A673 (cell line): Measurements from ENCODE around the gene SETD4. TPM values are rescaled to one million over a fixed set of nuclear protein-coding genes. Genes with fewer than 3 reads are reported as not detected.

Experiments
- Bru-seq: library from RNA; stranded (reverse); fragments of 400-500 nt; gene quantifications from one replicate; lab custom pipeline; 2021; lab: Mats Ljungman, UMichigan
- BruChase-seq, 2 experiments: library from RNA; stranded (reverse); fragments of 400-500 nt; gene quantifications; one replicate each; lab custom pipeline; 2021; lab: Mats Ljungman, UMichigan
- BruUV-seq: library from RNA; stranded (reverse); fragments of 400-500 nt; replicated peaks from 2 replicates; lab custom pipeline; 2021; lab: Mats Ljungman, UMichigan
- CTCF ChIA-PET: fragments of 300-600 bp; sonication (Branson Sonifier 250); formaldehyde crosslinking; loops from one replicate; lab custom pipeline; 2022; ENCODE audit warnings: antibody characterized with exemption; lab: Charles Lee
- POLR2A ChIA-PET: fragments of 300-600 bp; sonication (Branson Sonifier 250); formaldehyde crosslinking; loops from one replicate; lab custom pipeline; 2022; ENCODE audit warnings: antibody characterized with exemption; ENCODE audit not compliant: low non-redundant PET; lab: Charles Lee
- DNase-seq: peaks from one replicate; pipeline ENCODE4 v3.0.0-alpha.2; 2015; ENCODE audit warnings: low spot score
- H3K27ac ChIP-seq: fragments of 200-600 bp; sonication (generic); 2 replicates; pipeline ENCODE4 v1.5.1; 2016; ENCODE audit warnings: mixed run types, low read depth, mild to moderate bottlenecking, mixed read lengths, antibody characterized with exemption, low read length; ENCODE audit not compliant: poor library complexity, severe bottlenecking
- H3K27me3 ChIP-seq: fragments of 200-600 bp; sonication (generic); replicated peaks from 2 replicates; pipeline ENCODE4 v1.6.1; 2017; ENCODE audit warnings: mixed run types, low read depth, mild to moderate bottlenecking, mixed read lengths, antibody characterized with exemption, low read length; ENCODE audit not compliant: insufficient read depth, poor library complexity
- H3K36me3 ChIP-seq: fragments of 200-600 bp; sonication (generic); 2 replicates; pipeline ENCODE4 v1.6.1; 2016; ENCODE audit warnings: mixed run types, mild to moderate bottlenecking, mixed read lengths, antibody characterized with exemption, low read length; ENCODE audit not compliant: insufficient read depth, poor library complexity, severe bottlenecking
- H3K4me1 ChIP-seq: fragments of 200-600 bp; sonication (generic); 2 replicates; pipeline ENCODE4 v1.6.1; 2017; ENCODE audit warnings: mixed run types, mild to moderate bottlenecking, mixed read lengths, antibody characterized with exemption, low read length; ENCODE audit not compliant: insufficient read depth, poor library complexity, severe bottlenecking
- H3K4me3 ChIP-seq: fragments of 200-600 bp; sonication (generic); 2 replicates; pipeline ENCODE4 v1.5.1; 2016; ENCODE audit warnings: low read depth, mixed run types, mild to moderate bottlenecking, mixed read lengths, low read length; ENCODE audit not compliant: poor library complexity, severe bottlenecking
- H3K9me3 ChIP-seq: fragments of 200-600 bp; sonication (generic); 2 replicates; pipeline ENCODE4 v1.6.1; 2016; ENCODE audit warnings: mixed run types, low read depth, mild to moderate bottlenecking, mixed read lengths, antibody characterized with exemption, low read length; ENCODE audit not compliant: poor library complexity, severe bottlenecking
- EZH2 ChIP-seq: fragments of 200-600 bp; sonication (generic); IDR thresholded peaks from 2 replicates; pipeline ENCODE4 v1.6.1; 2017; ENCODE audit warnings: borderline replicate concordance, low read depth, mild to moderate bottlenecking, mixed read lengths, antibody characterized with exemption, low read length; ENCODE audit not compliant: poor library complexity, severe bottlenecking
- intact Hi-C: fragments of 100-400 bp; cut with micrococcal nuclease; formaldehyde crosslinking; loops from one replicate; pipeline ENCODE4 v1.10.0; 2022; ENCODE audit not compliant: unreplicated experiment
- long read RNA-seq: library from polyadenylated mRNA; stranded (forward); transcript quantifications from one replicate; pipeline ENCODE4 v2.0.0, GENCODE V29; 2022
- total RNA-seq: library from RNA; stranded (reverse); gene quantifications from 2 replicates; pipeline ENCODE4 v1.2.3, GENCODE V29; 2021
- TF ChIP-seq, protein P1 (sequence below): fragments of 300-800, 200-600 bp; sonication (generic); conservative IDR thresholded peaks from 2 replicates; pipeline ENCODE4 v1.5.1; 2017; ENCODE audit warnings: low read depth, mild to moderate bottlenecking, antibody characterized with exemption, low read length, moderate library complexity, mixed read lengths

Gene SETD4
- total RNA-seq (29.3 and 33.3 TPM in 2 replicates), Bru-seq, nascent RNA (percentile 74 among the genes with signal in this experiment), BruChase-seq, experiment 1, labeled RNA remaining after a 2-hour chase (percentile 79 among the genes with signal in this experiment), BruChase-seq, experiment 2, labeled RNA remaining after a 6-hour chase (percentile 69 among the genes with signal in this experiment)
- long read RNA-seq, partial matches to known transcripts = 15 of 35 reads
- long read RNA-seq, other reads (novel, unspliced or antisense) = 16 of 35 reads

- H3K36me3 ChIP-seq = peaks cover 35% of the 10 kb centered on the region
- TSS peak; percentile 96 for BruUV-seq
- intact Hi-C loops = no loop called here
Measured at GRCh38 chr21:36060159-36060921, at the start of gene SETD4. Gene SETD4 (minus strand): TSS chr21:36060526. CDS start chr21:36058888, 1,638 bp downstream.

DNA sequence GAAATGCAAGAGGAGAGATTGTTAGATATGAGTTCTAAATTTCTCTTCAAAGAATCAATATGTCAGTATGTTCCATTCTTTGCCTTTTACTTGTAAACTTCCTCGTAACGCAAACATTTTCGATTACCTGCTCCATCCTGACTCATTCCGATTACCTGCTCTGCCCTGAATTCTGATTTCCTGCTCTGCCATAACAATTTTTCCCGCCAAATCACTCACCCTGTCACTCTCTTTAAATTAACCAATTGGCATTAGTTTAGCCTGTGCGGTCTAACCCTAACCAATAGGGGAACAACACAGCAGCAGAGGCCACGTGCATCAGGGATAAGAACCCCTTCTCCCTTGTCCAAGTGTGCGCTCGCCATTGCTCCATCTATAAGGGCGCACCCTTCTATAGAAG is 49.5 kb upstream of the SETD4 start:
- no TSS peak for BruUV-seq
- POLR2A ChIA-PET = no interaction called here
- H3K27me3 ChIP-seq = no peaks in the 10 kb centered on the region
- TF ChIP-seq EZH2 = no peak
- TF ChIP-seq, protein P1, sequence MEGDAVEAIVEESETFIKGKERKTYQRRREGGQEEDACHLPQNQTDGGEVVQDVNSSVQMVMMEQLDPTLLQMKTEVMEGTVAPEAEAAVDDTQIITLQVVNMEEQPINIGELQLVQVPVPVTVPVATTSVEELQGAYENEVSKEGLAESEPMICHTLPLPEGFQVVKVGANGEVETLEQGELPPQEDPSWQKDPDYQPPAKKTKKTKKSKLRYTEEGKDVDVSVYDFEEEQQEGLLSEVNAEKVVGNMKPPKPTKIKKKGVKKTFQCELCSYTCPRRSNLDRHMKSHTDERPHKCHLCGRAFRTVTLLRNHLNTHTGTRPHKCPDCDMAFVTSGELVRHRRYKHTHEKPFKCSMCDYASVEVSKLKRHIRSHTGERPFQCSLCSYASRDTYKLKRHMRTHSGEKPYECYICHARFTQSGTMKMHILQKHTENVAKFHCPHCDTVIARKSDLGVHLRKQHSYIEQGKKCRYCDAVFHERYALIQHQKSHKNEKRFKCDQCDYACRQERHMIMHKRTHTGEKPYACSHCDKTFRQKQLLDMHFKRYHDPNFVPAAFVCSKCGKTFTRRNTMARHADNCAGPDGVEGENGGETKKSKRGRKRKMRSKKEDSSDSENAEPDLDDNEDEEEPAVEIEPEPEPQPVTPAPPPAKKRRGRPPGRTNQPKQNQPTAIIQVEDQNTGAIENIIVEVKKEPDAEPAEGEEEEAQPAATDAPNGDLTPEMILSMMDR = no peak
- H3K27ac ChIP-seq = no peak overlapping the region
- DNase-seq = no peak
- H3K4me1 ChIP-seq = peaks cover 3% of the 10 kb centered on the region
- no peaks in the 10 kb centered on the region for H3K36me3 ChIP-seq
- CTCF ChIA-PET = no interaction called here
- H3K4me3 ChIP-seq = no peak overlapping the region
- H3K9me3 ChIP-seq = no peaks in the 10 kb centered on the region
- intact Hi-C loops = loop anchor here (5.0 kb wide), 2 partner anchors 63 to 83 kb away; no protein-coding TSS in a partner anchor

More at GRCh38 chr21:36060159-36060921, at the start of gene SETD4:
- peaks cover 25% of the 10 kb centered on the region for H3K4me1 ChIP-seq
- no peak for TF ChIP-seq EZH2
- TF ChIP-seq, protein P1 = no peak
- ChIA-PET POLR2A (no interaction called here), CTCF (no interaction called here)
- H3K27me3 ChIP-seq = no peaks in the 10 kb centered on the region
- DNase-seq = peak; percentile 98
- H3K9me3 ChIP-seq = no peaks in the 10 kb centered on the region
- peak within 1 kb of the TSS; percentile 80 for H3K4me3 ChIP-seq
- H3K27ac ChIP-seq = peak within 1 kb of the TSS; percentile 78

- no peak for DNase-seq
- H3K36me3 ChIP-seq = no peaks in the 10 kb centered on the region
- BruUV-seq = no TSS peak
- intact Hi-C loops = no loop called here
- H3K27me3 ChIP-seq = no peaks in the 10 kb centered on the region
- no peak overlapping the region for H3K27ac ChIP-seq
- H3K4me3 ChIP-seq = no peak overlapping the region
- no peaks in the 10 kb centered on the region for H3K9me3 ChIP-seq
- TF ChIP-seq, protein P1 = no peak
- TF ChIP-seq EZH2 = no peak
- H3K4me1 ChIP-seq = peaks cover 14% of the 10 kb centered on the region
- CTCF ChIA-PET = interaction anchor here (0.6 to 0.7 kb wide), 3 partner anchors 8 to 536 kb away, joined by 3 to 9 read pairs (median 3); no protein-coding TSS in a partner anchor
- POLR2A ChIA-PET = no interaction called here
Measured at GRCh38 chr21:36105327-36105842, 45.1 kb upstream of the SETD4 start.
